Activated CD8-positive, alpha-beta memory T cell treated with anti-CD3 and anti-CD28 coated beads for 24 hours (primary cell): Measurements from ENCODE around the gene PCSK5.

Experiments used
- DNase-seq: peaks from one replicate; pipeline ENCODE4 v3.0.0-alpha.2; 2020

PCSK5 gene

DNA sequence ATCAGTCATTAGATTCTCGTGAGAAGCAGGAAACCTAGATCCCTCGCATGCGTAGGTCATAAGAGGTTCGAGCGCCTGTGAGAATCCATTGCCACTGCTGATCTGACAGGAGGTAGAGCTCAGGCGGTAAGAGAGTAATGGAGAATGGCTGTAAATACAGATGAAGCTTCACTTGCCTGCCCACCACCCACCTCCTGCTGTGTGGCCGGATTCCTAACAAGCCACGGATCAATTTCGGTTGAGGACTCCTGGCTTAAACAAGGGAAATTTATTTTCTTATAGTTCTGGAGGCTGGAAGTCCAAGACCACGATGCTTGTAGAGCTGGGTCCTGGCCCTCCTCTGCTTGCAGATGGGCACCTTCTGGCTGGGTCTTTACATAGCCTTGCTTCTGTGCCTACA is 200.4 kb downstream of the PCSK5 start:
- no peak for DNase-seq

DNA sequence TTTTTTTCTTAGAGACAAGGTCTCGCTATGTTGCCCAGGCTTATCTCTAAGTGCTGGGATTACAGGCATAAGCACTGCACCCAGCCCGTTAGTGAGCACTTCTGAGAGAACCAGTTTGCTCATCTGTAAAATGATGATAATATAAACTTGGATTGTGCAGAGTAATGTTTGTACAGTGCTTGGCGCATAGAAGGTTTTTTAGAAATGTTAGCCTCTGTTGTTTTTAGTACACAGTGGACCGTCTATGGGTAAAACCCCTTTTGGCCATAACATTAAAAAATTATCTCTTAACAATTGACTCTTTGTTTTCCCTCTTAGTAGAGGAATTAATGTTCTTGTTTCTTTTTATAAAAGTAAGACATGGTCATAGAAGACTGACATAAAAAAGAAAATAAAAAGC is 202.1 kb downstream of the PCSK5 start:
- no peak for DNase-seq

GRCh38 chr9:76095585-76095984 is 205.1 kb downstream of the PCSK5 start:
- no peak for DNase-seq

DNA sequence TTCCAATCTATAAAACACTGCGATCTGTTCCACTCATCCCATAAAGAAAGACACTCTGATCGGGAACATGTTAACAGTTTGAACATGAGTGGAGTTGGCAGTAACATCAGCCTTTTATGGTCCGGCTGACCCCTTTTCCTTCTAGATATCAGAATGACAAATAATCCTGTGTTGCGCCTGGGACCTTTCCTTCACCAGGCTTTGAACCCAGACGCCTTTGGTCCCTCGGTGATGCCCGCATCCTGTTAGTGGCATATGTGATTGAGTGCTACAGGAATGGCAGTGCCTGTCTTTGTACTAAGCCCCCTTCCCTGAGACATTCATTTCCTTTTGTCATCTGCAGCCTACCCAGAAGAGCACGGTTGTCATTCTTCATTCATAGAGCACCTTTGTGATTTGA is 209.0 kb downstream of the PCSK5 start:
- no peak for DNase-seq

- DNase-seq: no peak
Measured at GRCh38 chr9:76101075-76101474, 210.6 kb downstream of the PCSK5 start.

DNA sequence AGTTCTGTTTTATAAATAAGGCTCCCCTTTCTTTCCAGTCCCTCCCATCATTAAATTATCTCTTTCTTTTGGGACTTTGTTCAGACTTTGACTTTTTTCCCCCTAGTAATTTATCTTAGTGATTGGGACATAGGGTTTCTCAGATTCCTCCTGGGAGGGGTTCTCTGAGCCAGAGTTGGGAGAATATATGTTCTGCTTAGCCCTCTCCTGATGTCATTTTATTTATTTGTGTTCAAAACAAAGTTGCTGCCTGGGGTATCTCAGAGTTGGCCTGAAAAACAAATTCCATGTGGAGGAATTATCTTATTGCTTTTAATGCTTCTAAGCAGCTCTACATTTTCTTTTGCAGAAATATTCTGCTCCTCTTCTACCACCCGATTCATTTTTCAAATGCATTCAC is 211.0 kb downstream of the PCSK5 start:
- no peak for DNase-seq

- no peak for DNase-seq
Measured at GRCh38 chr9:76101947-76102346, 211.5 kb downstream of the PCSK5 start.

DNA sequence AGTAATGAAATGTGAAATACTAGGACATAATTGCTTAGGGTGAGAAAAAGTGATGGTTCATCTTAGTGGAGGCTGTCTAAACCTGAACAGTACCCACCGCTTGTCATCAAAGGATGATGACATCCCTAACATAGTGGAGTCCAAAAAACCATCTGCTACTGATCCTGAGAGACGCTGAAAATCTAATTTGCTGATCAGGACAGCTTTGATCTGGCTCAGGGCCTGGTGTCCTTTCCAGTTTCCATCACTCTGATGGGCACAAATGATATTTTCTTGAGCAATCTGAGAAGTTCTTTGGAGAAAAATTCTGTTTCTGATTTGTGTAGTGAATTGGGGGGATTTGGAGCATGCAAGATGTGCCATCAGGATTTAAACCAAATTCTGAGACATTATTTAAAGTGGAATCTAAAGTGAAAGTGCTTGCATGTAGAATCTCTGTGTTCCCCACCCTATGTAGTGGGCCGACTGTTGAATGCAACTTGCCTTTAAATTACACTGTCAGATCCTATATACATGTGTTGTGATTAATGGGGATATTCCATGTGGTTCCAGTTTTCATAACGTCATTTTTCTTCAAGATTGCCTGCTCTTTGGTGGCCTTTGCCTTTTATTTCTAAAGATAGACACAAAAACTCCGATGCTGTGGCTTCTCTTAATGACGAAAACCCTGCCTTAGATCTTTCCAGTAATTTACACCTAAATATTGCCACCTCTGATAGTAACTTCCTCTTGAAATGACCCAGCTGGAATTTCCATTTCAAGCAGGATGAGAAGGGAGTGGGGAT is 213.2 kb downstream of the PCSK5 start:
- no peak for DNase-seq

DNA sequence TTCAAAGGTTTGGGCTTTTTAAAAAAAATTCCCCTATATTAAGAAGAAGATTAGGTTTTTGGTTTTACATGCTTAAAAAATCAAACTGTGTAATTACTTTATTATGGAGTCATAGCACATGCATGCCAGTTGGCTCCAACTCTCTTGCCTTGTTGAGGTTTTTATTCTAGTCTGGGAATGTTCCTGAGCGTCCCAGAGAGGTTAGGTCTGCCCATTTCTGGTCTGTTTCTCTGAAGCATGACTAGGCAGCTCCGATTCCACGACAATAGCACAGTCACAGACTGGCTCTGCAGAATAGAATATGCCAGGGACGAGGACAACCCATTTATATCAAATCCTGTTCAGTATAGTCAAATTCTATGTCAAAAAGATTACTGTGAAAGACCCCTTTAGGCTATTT is 217.0 kb downstream of the PCSK5 start:
- DNase-seq: no peak

DNA sequence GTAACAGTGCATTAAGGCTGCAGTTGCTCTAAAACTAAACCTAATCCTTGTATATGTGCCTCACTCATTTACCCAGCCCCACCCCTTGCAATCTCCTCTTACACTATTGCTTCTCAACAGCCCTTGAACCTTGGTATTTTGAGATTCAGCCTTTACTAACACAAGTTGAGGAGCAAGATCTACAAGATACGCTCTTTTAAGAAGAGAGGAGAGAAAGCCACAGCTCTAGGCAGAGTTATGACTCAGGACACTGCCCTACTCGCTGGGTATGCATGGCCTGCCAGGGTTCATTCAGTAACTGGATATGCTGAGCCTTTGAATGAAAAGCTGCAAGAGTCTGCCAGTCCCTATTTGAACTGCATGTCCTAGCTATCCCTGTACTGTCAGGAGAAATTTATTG is 219.5 kb downstream of the PCSK5 start:
- DNase-seq: no peak

DNA sequence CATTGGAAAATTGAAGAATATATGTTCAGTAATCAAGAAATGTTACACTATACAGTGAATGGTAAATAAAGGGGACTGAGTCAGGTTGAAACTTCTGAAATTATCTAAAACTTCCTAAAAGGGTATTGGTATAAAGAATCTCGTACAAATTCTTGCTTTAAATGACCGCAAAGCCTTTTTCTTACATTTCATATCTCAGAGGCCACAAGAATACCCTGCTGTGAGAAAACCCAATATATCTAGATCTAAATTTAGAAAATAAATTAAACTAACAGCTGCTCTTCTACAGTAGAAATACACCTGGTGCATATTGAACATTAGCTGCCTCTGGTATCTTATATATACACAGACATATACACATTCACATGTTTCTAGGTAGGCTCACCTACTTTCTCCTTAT is 221.7 kb downstream of the PCSK5 start:
- DNase-seq: no peak

- no peak for DNase-seq
Measured at GRCh38 chr9:76114144-76114543, 223.7 kb downstream of the PCSK5 start.

GRCh38 chr9:76115396-76115795 is 224.9 kb downstream of the PCSK5 start:
- DNase-seq: no peak

DNA sequence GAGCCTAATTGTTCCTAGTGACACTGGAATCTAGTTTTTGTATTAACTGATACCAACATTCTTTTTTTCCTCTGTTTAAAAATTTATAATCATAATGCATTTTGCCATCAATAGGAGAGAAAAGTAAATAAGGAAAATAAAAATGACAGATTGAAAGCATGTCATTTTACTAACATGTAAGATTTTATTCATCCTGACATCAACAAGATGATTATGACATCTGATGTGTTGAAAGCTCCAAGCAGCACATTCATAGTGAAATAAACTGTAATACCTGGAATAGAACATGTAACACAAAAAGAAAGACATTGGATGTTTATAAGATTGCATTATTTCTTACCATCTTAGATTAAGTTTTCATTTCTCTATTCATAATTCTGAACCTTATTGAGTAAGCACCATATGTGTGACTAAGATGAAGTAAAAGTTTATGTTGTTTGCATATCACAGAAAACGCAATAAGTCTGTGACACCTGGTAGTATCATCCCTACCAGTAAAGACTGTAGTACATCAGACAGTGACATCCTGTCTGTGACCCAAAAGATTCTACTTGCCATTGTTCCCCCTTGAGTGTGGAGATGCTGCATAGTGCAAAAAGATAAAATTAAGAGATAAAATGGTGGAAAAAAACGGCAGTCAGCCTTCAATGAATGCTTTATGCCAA is 225.6 kb downstream of the PCSK5 start:
- DNase-seq: no peak

- no peak for DNase-seq
Measured at GRCh38 chr9:76116913-76117312, 226.4 kb downstream of the PCSK5 start.

- no peak for DNase-seq
Measured at GRCh38 chr9:76127637-76128036, 237.2 kb downstream of the PCSK5 start.

- DNase-seq: no peak
Measured at GRCh38 chr9:76135902-76136301, 245.4 kb downstream of the PCSK5 start.

DNA sequence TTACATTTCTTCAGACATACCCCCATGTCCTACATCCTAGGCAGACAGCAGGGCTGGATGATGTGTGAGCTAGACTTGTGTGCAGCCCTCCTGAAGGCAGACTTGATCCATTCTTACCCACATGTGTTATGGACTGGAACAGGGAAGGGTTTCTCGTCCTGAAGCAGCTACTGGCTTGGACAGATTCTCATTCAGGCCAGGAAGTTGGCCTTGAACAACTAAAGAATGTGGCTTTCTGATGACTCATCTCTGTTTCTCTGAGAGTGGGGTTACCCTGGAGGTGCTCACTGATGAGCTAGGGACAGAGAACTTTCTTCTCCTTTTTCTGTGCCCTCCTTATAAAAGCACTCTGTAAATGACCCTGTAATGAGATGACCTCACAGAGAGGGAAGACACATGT is 246.5 kb downstream of the PCSK5 start:
- no peak for DNase-seq

GRCh38 chr9:76137931-76138330 is 247.5 kb downstream of the PCSK5 start:
- DNase-seq: no peak

DNA sequence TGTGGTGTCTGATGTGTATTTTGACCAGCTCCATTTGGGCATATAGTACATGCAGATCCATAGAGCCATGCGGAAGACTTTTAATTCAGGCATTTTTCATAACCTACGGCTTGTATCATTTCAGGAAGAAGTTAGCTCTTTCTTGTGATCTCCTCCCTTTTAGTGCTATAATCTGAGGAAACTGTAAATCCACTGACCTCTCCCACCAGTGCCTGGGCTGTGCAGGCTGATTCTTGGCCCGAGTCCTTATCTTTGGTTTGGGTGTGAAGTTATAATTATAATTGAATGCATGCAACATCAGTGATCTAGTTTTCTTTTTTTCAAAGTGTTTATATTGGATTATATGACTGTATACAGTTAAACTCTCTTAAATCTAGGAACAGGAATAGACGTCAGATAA is 247.9 kb downstream of the PCSK5 start:
- DNase-seq: no peak

DNA sequence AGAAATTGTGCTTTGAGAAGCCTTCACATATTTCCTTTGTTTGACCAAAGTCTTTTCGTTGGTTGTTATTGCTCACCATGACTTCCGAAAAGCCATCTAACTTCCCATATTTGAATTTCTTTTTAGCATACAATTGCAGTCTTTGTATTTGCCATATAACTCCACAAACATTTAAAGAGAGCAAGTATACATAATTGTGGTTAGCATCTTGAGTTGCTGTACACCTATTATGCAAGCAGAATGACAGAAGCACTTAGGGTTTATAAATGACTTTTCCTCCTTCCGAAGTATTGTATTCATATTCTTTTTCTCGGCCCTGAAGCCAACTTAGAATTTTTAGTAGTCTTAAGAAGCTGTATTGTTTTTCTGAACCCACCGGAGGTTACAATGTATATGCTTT is 253.4 kb downstream of the PCSK5 start:
- DNase-seq: no peak

GRCh38 chr9:76150013-76150412 is 259.5 kb downstream of the PCSK5 start:
- no peak for DNase-seq

GRCh38 chr9:76151267-76151666 is 260.8 kb downstream of the PCSK5 start:
- no peak for DNase-seq

DNA sequence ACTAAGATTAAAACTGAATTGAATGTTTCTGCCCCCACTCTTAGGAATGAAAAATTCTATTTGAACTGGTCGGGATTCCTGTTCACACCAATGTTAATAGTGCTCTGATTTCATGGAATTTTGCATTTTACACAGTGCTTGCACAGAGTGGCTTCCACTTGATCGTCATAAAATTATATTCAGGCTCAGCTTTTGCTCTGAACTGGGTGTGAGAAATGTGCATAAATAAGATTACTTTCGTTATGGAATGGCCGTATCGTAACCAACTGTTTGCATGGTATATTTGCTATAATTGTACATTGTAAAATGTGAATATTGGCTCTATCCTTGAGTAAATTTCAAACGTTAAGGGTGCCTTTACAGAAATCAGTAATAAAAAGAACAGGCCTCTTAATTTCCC is 262.9 kb downstream of the PCSK5 start:
- no peak for DNase-seq
